ENCODE data around the gene ZNF730. TPM values are rescaled to one million over a fixed set of nuclear protein-coding genes. Genes with fewer than 3 reads are reported as not detected.
"Not testable (repeated sequence)": the region's sequence is repeated elsewhere in the genome, so short reads cannot be mapped to it uniquely, and the experiment has no call there.

The ZNF730 gene
- total RNA-seq, 1 experiment from 2014 or later = 1.2 TPM

- H3K9ac ChIP-seq (ENCODE audit: low read length) = no peak overlapping the region
- POLR2A ChIA-PET (ENCODE audit: unreplicated experiment) = no interaction called here
- no peak overlapping the region for H2AFZ ChIP-seq (ENCODE audit: low read length)
- H3K79me2 ChIP-seq (ENCODE audit: low read length) = no peaks in the 10 kb centered on the region
- H3K4me1 ChIP-seq (ENCODE audit: insufficient read depth, low read length) = no peaks in the 10 kb centered on the region
- H4K20me1 ChIP-seq (ENCODE audit: low read length) = no peaks in the 10 kb centered on the region
- H3K27ac ChIP-seq (ENCODE audit: low read length) = no peak overlapping the region
- BruUV-seq (replicated peaks) = no TSS peak
- no peak for TF ChIP-seq CTCF (conservative IDR thresholded peaks at IDR 0.05; ENCODE audit: low read depth, low read length)
- TF ChIP-seq EZH2 (IDR thresholded peaks at IDR 0.05; ENCODE audit: low read length, unreplicated experiment) = no peak
- TF ChIP-seq EZH2phosphoT487 (IDR thresholded peaks at IDR 0.05; ENCODE audit: borderline replicate concordance, low read length) = no peak
- H3K9me2 ChIP-seq (replicated peaks; ENCODE audit: low read length) = no peaks in the 10 kb centered on the region
- H3K4me3 ChIP-seq (ENCODE audit: low read length) = no peak overlapping the region
- H3F3A ChIP-seq (ENCODE audit: low read length, unreplicated experiment) = no peaks in the 10 kb centered on the region
- H3K9me3 ChIP-seq (ENCODE audit: low read length) = peaks cover 11% of the 10 kb centered on the region; the same call in 1 of the 2 replicates
- ATAC-seq (no peak), DNase-seq (no peak)
- intact Hi-C loops (cut with micrococcal nuclease) = no loop called here
- CTCF ChIA-PET = no interaction called here
- H3K36me3 ChIP-seq (ENCODE audit: low read depth, low read length) = no peaks in the 10 kb centered on the region
- no peaks in the 10 kb centered on the region for H3K27me3 ChIP-seq (ENCODE audit: low read length)
- no peak overlapping the region for H3K4me2 ChIP-seq (ENCODE audit: low read length)
Measured at GRCh38 chr19:23071147-23071511, 45.7 kb upstream of the ZNF730 start.

DNA sequence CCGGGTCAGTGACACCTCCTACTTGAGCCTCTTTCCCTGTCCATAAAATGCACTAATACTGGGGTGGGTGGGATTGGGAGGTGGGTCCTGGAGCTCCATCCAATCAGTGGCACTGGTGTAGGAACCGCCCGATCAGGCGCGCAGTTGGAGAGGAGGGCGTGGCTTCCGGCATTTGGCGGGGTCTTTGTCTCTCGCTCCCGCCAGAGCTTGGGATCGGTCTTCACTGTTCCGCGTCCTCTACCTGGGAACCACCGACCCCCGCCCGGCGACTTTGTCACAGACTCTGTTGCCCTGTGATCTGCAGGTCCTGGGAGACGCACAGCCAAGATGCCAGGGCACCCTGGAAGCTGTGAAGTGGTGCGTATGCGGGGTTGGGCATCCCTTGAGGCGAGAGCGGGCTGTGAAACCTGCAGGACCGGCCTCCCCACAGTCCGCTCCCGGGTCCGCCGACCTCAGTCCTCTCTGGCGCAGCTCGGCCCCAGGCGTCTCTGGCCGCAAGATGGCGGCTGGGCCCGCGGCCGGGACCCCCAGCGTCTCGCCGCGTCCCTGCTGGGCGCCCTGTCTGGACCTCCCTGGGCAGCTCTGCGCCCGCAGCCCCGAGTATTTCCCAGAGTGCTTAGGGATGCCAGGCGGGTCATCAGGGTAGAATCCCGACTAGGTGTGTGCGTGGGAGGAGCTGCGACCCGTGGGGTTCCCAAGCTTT, 41.6 kb upstream of the ZNF730 start:
- ChIA-PET POLR2A (ENCODE audit: unreplicated experiment) (no interaction called here), CTCF (no interaction called here)
- ATAC-seq (peak; percentile 84), DNase-seq (peak; percentile 27)
- Histone ChIP-seq H3K36me3 (ENCODE audit: low read depth, low read length) (no peaks in the 10 kb centered on the region), H3K4me3 (ENCODE audit: low read length) (peak overlapping the region; percentile 71), H3K79me2 (ENCODE audit: low read length) (no peaks in the 10 kb centered on the region), H3K9me2 (replicated peaks; ENCODE audit: low read length) (no peaks in the 10 kb centered on the region), H3K27ac (ENCODE audit: low read length) (no peak overlapping the region; the same call in 1 of the 2 replicates), H3K9me3 (ENCODE audit: low read length) (peaks cover 4% of the 10 kb centered on the region; the same call in 1 of the 2 replicates), H3K9ac (ENCODE audit: low read length) (peak overlapping the region; percentile 66), H4K20me1 (ENCODE audit: low read length) (no peaks in the 10 kb centered on the region), H2AFZ (ENCODE audit: low read length) (peak overlapping the region; percentile 86), H3K4me2 (ENCODE audit: low read length) (peak overlapping the region; percentile 79), H3F3A (ENCODE audit: low read length, unreplicated experiment) (no peaks in the 10 kb centered on the region), H3K4me1 (ENCODE audit: insufficient read depth, low read length) (no peaks in the 10 kb centered on the region), H3K27me3 (ENCODE audit: low read length) (no peaks in the 10 kb centered on the region)
- no TSS peak for BruUV-seq (replicated peaks)
- TF ChIP-seq EZH2phosphoT487 (IDR thresholded peaks at IDR 0.05; ENCODE audit: borderline replicate concordance, low read length) (no peak), EZH2 (IDR thresholded peaks at IDR 0.05; ENCODE audit: low read length, unreplicated experiment) (no peak), CTCF (conservative IDR thresholded peaks at IDR 0.05; ENCODE audit: low read depth, low read length) (no peak)
- intact Hi-C loops (cut with micrococcal nuclease) = no loop called here

DNA sequence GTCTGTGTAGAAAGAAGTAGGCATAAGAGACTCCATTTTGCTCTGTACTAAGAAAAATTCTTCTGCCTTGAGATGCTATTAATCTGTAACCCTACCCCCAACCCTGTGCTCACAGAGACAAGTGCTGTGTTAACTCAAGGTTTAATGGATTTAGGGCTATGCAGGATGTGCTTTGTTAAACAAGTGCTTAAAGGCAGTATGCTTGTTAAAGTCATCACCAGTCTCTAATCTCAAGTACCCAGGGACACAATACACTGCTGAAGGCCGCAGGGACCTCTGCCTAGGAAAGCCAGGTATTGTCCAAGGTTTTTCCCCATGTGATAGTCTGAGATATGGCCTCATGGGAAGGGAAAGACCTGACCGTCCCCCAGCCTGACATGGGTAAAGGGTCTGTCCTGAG, 39.0 kb upstream of the ZNF730 start:
- H3K27me3 ChIP-seq (ENCODE audit: low read length); H3K4me2 ChIP-seq (ENCODE audit: low read length); H3K79me2 ChIP-seq (ENCODE audit: low read length); BruUV-seq (replicated peaks); H3K9ac ChIP-seq (ENCODE audit: low read length); H3K36me3 ChIP-seq (ENCODE audit: low read depth, low read length); CTCF ChIA-PET; H3K4me3 ChIP-seq (ENCODE audit: low read length); H3K27ac ChIP-seq (ENCODE audit: low read length); intact Hi-C loops (cut with micrococcal nuclease); H4K20me1 ChIP-seq (ENCODE audit: low read length); H3F3A ChIP-seq (ENCODE audit: low read length, unreplicated experiment); H3K9me2 ChIP-seq (replicated peaks; ENCODE audit: low read length); H3K4me1 ChIP-seq (ENCODE audit: insufficient read depth, low read length); POLR2A ChIA-PET (ENCODE audit: unreplicated experiment); H3K9me3 ChIP-seq (ENCODE audit: low read length); H2AFZ ChIP-seq (ENCODE audit: low read length); DNase-seq; ATAC-seq: not testable (repeated sequence)

All from PC-3 (cell line).